ENCODE results near the gene CBX4. TPM values are rescaled to one million over a fixed set of nuclear protein-coding genes. Genes with fewer than 3 reads are reported as not detected.
A peak's percentile ranks its signal among the peaks of the same experiment; 100 is the strongest.

CBX4 gene
- total and polyA plus RNA-seq, 2 of the 13 experiments (the other 11 are each of a cell fraction or from before 2014, with no cell fraction given) = 25.8 to 50.8 TPM

GRCh38 chr17:79789943-79790804 lies 49.1 kb downstream of the CBX4 start (continued):
- TF ChIP-seq, protein P1, sequence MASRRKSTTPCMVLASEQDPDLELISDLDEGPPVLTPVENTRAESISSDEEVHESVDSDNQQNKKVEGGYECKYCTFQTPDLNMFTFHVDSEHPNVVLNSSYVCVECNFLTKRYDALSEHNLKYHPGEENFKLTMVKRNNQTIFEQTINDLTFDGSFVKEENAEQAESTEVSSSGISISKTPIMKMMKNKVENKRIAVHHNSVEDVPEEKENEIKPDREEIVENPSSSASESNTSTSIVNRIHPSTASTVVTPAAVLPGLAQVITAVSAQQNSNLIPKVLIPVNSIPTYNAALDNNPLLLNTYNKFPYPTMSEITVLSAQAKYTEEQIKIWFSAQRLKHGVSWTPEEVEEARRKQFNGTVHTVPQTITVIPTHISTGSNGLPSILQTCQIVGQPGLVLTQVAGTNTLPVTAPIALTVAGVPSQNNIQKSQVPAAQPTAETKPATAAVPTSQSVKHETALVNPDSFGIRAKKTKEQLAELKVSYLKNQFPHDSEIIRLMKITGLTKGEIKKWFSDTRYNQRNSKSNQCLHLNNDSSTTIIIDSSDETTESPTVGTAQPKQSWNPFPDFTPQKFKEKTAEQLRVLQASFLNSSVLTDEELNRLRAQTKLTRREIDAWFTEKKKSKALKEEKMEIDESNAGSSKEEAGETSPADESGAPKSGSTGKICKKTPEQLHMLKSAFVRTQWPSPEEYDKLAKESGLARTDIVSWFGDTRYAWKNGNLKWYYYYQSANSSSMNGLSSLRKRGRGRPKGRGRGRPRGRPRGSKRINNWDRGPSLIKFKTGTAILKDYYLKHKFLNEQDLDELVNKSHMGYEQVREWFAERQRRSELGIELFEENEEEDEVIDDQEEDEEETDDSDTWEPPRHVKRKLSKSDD (CRISPR knock-in tag; IDR thresholded peaks at IDR 0.05; ENCODE audit: low read depth) = no peak
- no peak for TF ChIP-seq ZNF335 (CRISPR knock-in tag; IDR thresholded peaks at IDR 0.05)
- TF ChIP-seq LCORL (IDR thresholded peaks at IDR 0.05) = no peak
- peak; percentile 58 for TF ChIP-seq LCORL (CRISPR knock-in tag; IDR thresholded peaks at IDR 0.05)
- TF ChIP-seq FOXK2 (IDR thresholded peaks at IDR 0.05) = no peak
- TF ChIP-seq TCF12 (IDR thresholded peaks at IDR 0.05) = no peak
- TF ChIP-seq TCF12 (CRISPR knock-in tag; IDR thresholded peaks at IDR 0.05) = 0 out of 2 replicates have a peak, but pooled peaks have one; percentile 36
- TF ChIP-seq ARID2 (CRISPR knock-in tag; IDR thresholded peaks at IDR 0.05; ENCODE audit: borderline replicate concordance) = no peak
- TF ChIP-seq ZNF276 (CRISPR knock-in tag; IDR thresholded peaks at IDR 0.05; ENCODE audit: low read depth) = no peak
- TF ChIP-seq ZNF101 (CRISPR knock-in tag; IDR thresholded peaks at IDR 0.05; ENCODE audit: borderline replicate concordance, low read depth) = no peak
- TF ChIP-seq ZNF598 (CRISPR knock-in tag; IDR thresholded peaks at IDR 0.05; ENCODE audit: borderline replicate concordance) = no peak
- TF ChIP-seq PLRG1 (conservative IDR thresholded peaks at IDR 0.05) = no peak
- TF ChIP-seq HNRNPL (IDR thresholded peaks at IDR 0.05; ENCODE audit: low read depth, low read length) = no peak
- no peak for TF ChIP-seq CEBPG (CRISPR knock-in tag; IDR thresholded peaks at IDR 0.05)
- no peak for TF ChIP-seq HNF1A (IDR thresholded peaks at IDR 0.05; ENCODE audit: low read depth)
- TF ChIP-seq HNF1A (CRISPR knock-in tag; IDR thresholded peaks at IDR 0.05; ENCODE audit: borderline replicate concordance) = no peak
- no peak for TF ChIP-seq SMAD9 (CRISPR knock-in tag; IDR thresholded peaks at IDR 0.05)
- no peak for TF ChIP-seq MED8 (CRISPR knock-in tag; IDR thresholded peaks at IDR 0.05; ENCODE audit: insufficient replicate concordance)
- TF ChIP-seq FOXO1 (CRISPR knock-in tag; IDR thresholded peaks at IDR 0.05) = no peak
- no peak for TF ChIP-seq POGZ (CRISPR knock-in tag; IDR thresholded peaks at IDR 0.05)
- no peak for TF ChIP-seq SRF (IDR thresholded peaks at IDR 0.05; ENCODE audit: low read depth, low read length)
- TF ChIP-seq U2AF2 (IDR thresholded peaks at IDR 0.05; ENCODE audit: low read depth, low read length) = no peak
- TF ChIP-seq SRSF1 (optimal IDR thresholded peaks at IDR 0.05; ENCODE audit: low read depth, low read length) = no peak
